IMR-90 (cell line): Measurements from ENCODE around the gene NPC1. TPM values are rescaled to one million over a fixed set of nuclear protein-coding genes. Genes with fewer than 3 reads are reported as not detected.

ENCODE experiments used
- ATAC-seq: fragments of 200-7000 bp; cut with Tn5 transposase; 2 replicates; pipeline ENCODE4 v1.9.1; 2020; ENCODE audit warnings: low read depth, mild to moderate bottlenecking, moderate library complexity
- BruUV-seq: library from RNA; stranded (reverse); fragments of 400-500 nt; replicated peaks from 2 replicates; lab custom pipeline; 2021; lab: Mats Ljungman, UMichigan
- CTCF ChIA-PET: fragments of 300-600 bp; formaldehyde crosslinking; extraction: SDS; loops from one replicate; lab custom pipeline; 2021; ENCODE audit warnings: antibody characterized with exemption; lab: Yijun Ruan, JAX
- POLR2A ChIA-PET: fragments of 300-600 bp; sonication (Branson Sonifier 250); formaldehyde crosslinking; loops from one replicate; lab custom pipeline; 2022; ENCODE audit warnings: antibody characterized with exemption; ENCODE audit not compliant: unreplicated experiment; lab: Charles Lee
- DNase-seq: peaks from one replicate; pipeline ENCODE4 v3.0.0; 2013
- H2AFZ ChIP-seq: replicated peaks from 2 replicates; pipeline ENCODE3; 2013; ENCODE audit warnings: low read length, mild to moderate bottlenecking; ENCODE audit not compliant: poor library complexity
- H2AK5ac ChIP-seq: 2 replicates; pipeline ENCODE4 v1.6.1; 2013; ENCODE audit warnings: low read depth, low read length, inconsistent platforms
- H2AK9ac ChIP-seq: replicated peaks from 2 replicates; pipeline ENCODE3; 2013; ENCODE audit warnings: mild to moderate bottlenecking, low read depth, low read length, moderate library complexity; ENCODE audit not compliant: poor library complexity
- H2BK120ac ChIP-seq: 2 replicates; pipeline ENCODE4 v1.6.1; 2013; ENCODE audit warnings: low read depth, low read length, inconsistent platforms
- H2BK15ac ChIP-seq: 3 replicates; pipeline ENCODE4 v1.6.1; 2013; ENCODE audit warnings: low read depth, low read length, inconsistent platforms
- H2BK20ac ChIP-seq: 2 replicates; pipeline ENCODE4 v1.6.1; 2013; ENCODE audit warnings: low read depth, mild to moderate bottlenecking, inconsistent platforms, low read length, moderate library complexity
- H2BK5ac ChIP-seq: 2 replicates; pipeline ENCODE4 v1.6.1; 2013; ENCODE audit warnings: mild to moderate bottlenecking, low read depth, low read length, inconsistent platforms; ENCODE audit not compliant: poor library complexity, severe bottlenecking
- H3K14ac ChIP-seq: replicated peaks from 2 replicates; pipeline ENCODE4 v1.6.1; 2013; ENCODE audit warnings: low read depth, low read length, inconsistent platforms
- H3K18ac ChIP-seq: 2 replicates; pipeline ENCODE4 v1.6.1; 2013; ENCODE audit warnings: low read depth, low read length, control low read depth
- H3K23ac ChIP-seq: 2 replicates; pipeline ENCODE4 v1.6.1; 2013; ENCODE audit warnings: low read depth, low read length, inconsistent platforms
- H3K27ac ChIP-seq: 2 replicates; pipeline ENCODE4 v1.5.1; 2013; ENCODE audit warnings: mild to moderate bottlenecking, control low read depth, low read length; ENCODE audit not compliant: insufficient read depth
- H3K27me3 ChIP-seq: 2 replicates; pipeline ENCODE4 v1.6.1; 2013; ENCODE audit warnings: low read length; ENCODE audit not compliant: control insufficient read depth, insufficient read depth
- H3K36me3 ChIP-seq: 2 replicates; pipeline ENCODE4 v1.6.1; 2013; ENCODE audit warnings: low read length, mixed read lengths; ENCODE audit not compliant: control insufficient read depth, insufficient read depth
- H3K4ac ChIP-seq: 2 replicates; pipeline ENCODE4 v1.6.1; 2013; ENCODE audit warnings: low read depth, low read length, inconsistent platforms
- H3K4me1 ChIP-seq: 2 replicates; pipeline ENCODE4 v1.6.1; 2013; ENCODE audit warnings: low read length, mixed read lengths; ENCODE audit not compliant: control insufficient read depth, insufficient read depth
- H3K4me2 ChIP-seq: 2 replicates; pipeline ENCODE4 v1.6.1; 2013; ENCODE audit warnings: low read depth, mild to moderate bottlenecking, control low read depth, low read length, moderate library complexity
- H3K4me3 ChIP-seq: 2 replicates; pipeline ENCODE4 v1.5.1; 2013; ENCODE audit warnings: low read depth, mild to moderate bottlenecking, control low read depth, low read length, moderate library complexity; ENCODE audit not compliant: insufficient read depth
- H3K56ac ChIP-seq: 2 replicates; pipeline ENCODE4 v1.6.1; 2013; ENCODE audit warnings: low read length, inconsistent platforms; ENCODE audit not compliant: insufficient read depth; ENCODE audit errors: extremely low read depth
- H3K79me1 ChIP-seq, 2 experiments: 2 replicates each; pipeline ENCODE4 v1.6.1; 2013; ENCODE audit warnings: low read length in 2 of 2, inconsistent platforms in 1 of 2, low read depth in 1 of 2
- H3K9ac ChIP-seq: 2 replicates; pipeline ENCODE4 v1.6.1; 2013; ENCODE audit warnings: low read depth, low read length, control low read depth
- H3K9me1 ChIP-seq: 2 replicates; pipeline ENCODE4 v1.6.1; 2013; ENCODE audit warnings: low read length, inconsistent platforms; ENCODE audit not compliant: insufficient read depth
- H3K9me3 ChIP-seq: 2 replicates; pipeline ENCODE4 v1.6.1; 2013; ENCODE audit warnings: low read length; ENCODE audit not compliant: control insufficient read depth, insufficient read depth
- H4K20me1 ChIP-seq: 2 replicates; pipeline ENCODE4 v1.6.1; 2013; ENCODE audit warnings: low read length, inconsistent platforms; ENCODE audit not compliant: insufficient read depth
- H4K5ac ChIP-seq: 2 replicates; pipeline ENCODE4 v1.6.1; 2013; ENCODE audit warnings: mild to moderate bottlenecking, low read depth, low read length, control low read depth
- H4K8ac ChIP-seq, 2 experiments: 2 replicates each; pipeline ENCODE4 v1.6.1; 2013; ENCODE audit warnings: low read depth in 2 of 2, low read length in 2 of 2, control low read depth in 1 of 2, inconsistent platforms in 1 of 2
- H4K91ac ChIP-seq: 2 replicates; pipeline ENCODE4 v1.6.1; 2013; ENCODE audit warnings: low read depth, low read length, inconsistent platforms; ENCODE audit not compliant: insufficient read depth
- BHLHE40 ChIP-seq: fragments of 150-350 bp; IDR thresholded peaks from 2 replicates; pipeline ENCODE4 v1.6.1; 2016; ENCODE audit warnings: mild to moderate bottlenecking, low read depth, low read length
- CEBPB ChIP-seq: IDR thresholded peaks from 2 replicates; pipeline ENCODE4 v1.6.1; 2012; ENCODE audit warnings: low read depth, low read length, improper control_type of control experiment
- CHD1 ChIP-seq: IDR thresholded peaks from 2 replicates; pipeline ENCODE4 v1.6.1; 2012; ENCODE audit warnings: low read depth, low read length, improper control_type of control experiment
- CTCF ChIP-seq: conservative IDR thresholded peaks from 2 replicates; pipeline ENCODE4 v1.5.1; 2012; ENCODE audit warnings: mild to moderate bottlenecking, low read depth, low read length, improper control_type of control experiment
- ELK1 ChIP-seq: fragments of 150-350 bp; IDR thresholded peaks from 2 replicates; pipeline ENCODE4 v1.6.1; 2016; ENCODE audit warnings: low read depth, mild to moderate bottlenecking, low read length, moderate library complexity, borderline replicate concordance
- FOS ChIP-seq: fragments of 150-350 bp; IDR thresholded peaks from 2 replicates; pipeline ENCODE4 v1.6.1; 2016; ENCODE audit warnings: low read depth, low read length
- MAFK ChIP-seq: IDR thresholded peaks from 2 replicates; pipeline ENCODE4 v1.6.1; 2012; ENCODE audit warnings: low read depth, low read length, improper control_type of control experiment
- MAZ ChIP-seq: IDR thresholded peaks from 2 replicates; pipeline ENCODE4 v1.6.1; 2012; ENCODE audit warnings: low read depth, mild to moderate bottlenecking, low read length, improper control_type of control experiment, moderate library complexity, borderline replicate concordance
- MXI1 ChIP-seq: IDR thresholded peaks from 2 replicates; pipeline ENCODE4 v1.6.1; 2012; ENCODE audit warnings: low read depth, mild to moderate bottlenecking, low read length, moderate library complexity, borderline replicate concordance
- NFE2L2 ChIP-seq: fragments of 150-350 bp; IDR thresholded peaks from 2 replicates; pipeline ENCODE4 v1.6.1; 2016; ENCODE audit warnings: low read depth, mild to moderate bottlenecking, low read length
- POLR2A ChIP-seq: IDR thresholded peaks from 2 replicates; pipeline ENCODE4 v1.6.1; 2012; ENCODE audit warnings: mild to moderate bottlenecking, low read depth, low read length
- RAD21 ChIP-seq: IDR thresholded peaks from 2 replicates; pipeline ENCODE4 v1.6.1; 2012; ENCODE audit warnings: low read length, improper control_type of control experiment
- RCOR1 ChIP-seq: IDR thresholded peaks from 2 replicates; pipeline ENCODE4 v1.6.1; 2012; ENCODE audit warnings: mild to moderate bottlenecking, low read length, improper control_type of control experiment; ENCODE audit not compliant: insufficient replicate concordance
- RFX5 ChIP-seq: IDR thresholded peaks from 2 replicates; pipeline ENCODE4 v1.8.0; 2012; ENCODE audit warnings: low read depth, mild to moderate bottlenecking, low read length, moderate library complexity
- SMC3 ChIP-seq: fragments of 150-350 bp; IDR thresholded peaks from 2 replicates; pipeline ENCODE4 v1.6.1; 2016; ENCODE audit warnings: low read depth, mild to moderate bottlenecking, antibody characterized with exemption, low read length, moderate library complexity
- USF2 ChIP-seq: fragments of 150-350 bp; IDR thresholded peaks from 2 replicates; pipeline ENCODE4 v1.6.1; 2017; ENCODE audit warnings: mild to moderate bottlenecking, antibody characterized with exemption, low read length, low read depth
- WGBS, 2 experiments: methylation state at CpG; one replicate each; pipeline versions ENCODE4 v1.1.5 to v1.1.7; 2013; ENCODE audit warnings: missing lambda C conversion rate in 2 of 2; ENCODE audit not compliant: insufficient read length in 1 of 2; ENCODE audit errors: extremely low coverage in 2 of 2; 5-methylcytosine and 5-hydroxymethylcytosine counted together
- dilution Hi-C: fragments of 300-500 bp; cut with HindIII; formaldehyde crosslinking; loops from one replicate; pipeline ENCODE4 v1.14.3; 2018; ENCODE audit warnings: low sequenced_read_pairs; ENCODE audit not compliant: unreplicated experiment
- in situ Hi-C: fragments of 300-500 bp; cut with MboI; formaldehyde crosslinking; loops from 3 replicates; pipeline ENCODE4 v1.14.3; 2019; ENCODE audit warnings: low sequenced_read_pairs, inconsistent platforms, mixed read lengths
- intact Hi-C: fragments of 100-400 bp; cut with micrococcal nuclease; formaldehyde crosslinking; loops from 2 replicates; pipeline ENCODE4 v1.10.0; 2022
- polyA plus RNA-seq, 3 experiments: library from polyadenylated mRNA; depleted of rRNA; stranded (reverse); fragments of >200 nt; gene quantifications; 2 replicates each; pipeline ENCODE4 v1.2.3, GENCODE V29; 2012; ENCODE audit warnings: low replicate concordance in 1 of 3
- total RNA-seq: library from RNA; depleted of rRNA; stranded (reverse); fragments of >200 nt; gene quantifications from 2 replicates; pipeline ENCODE4 v1.2.3, GENCODE V29; 2012

Gene NPC1
- total and polyA plus RNA-seq, 2 of the 4 experiments (the other 2 are of a cell fraction): 7.5 to 7.9 TPM

- ChIA-PET CTCF (interaction anchor here (0.6 kb wide), 1 partner anchor 306 kb away, joined by 4 read pairs; no protein-coding TSS in a partner anchor), POLR2A (no interaction called here)
- peaks cover 5% of the 10 kb centered on the region; the same call in 1 of the 2 replicates for H3K9me1 ChIP-seq
- H4K8ac ChIP-seq: no peak overlapping the region
- H4K20me1 ChIP-seq: peaks cover 4% of the 10 kb centered on the region; the same call in 1 of the 2 replicates
- H3K14ac ChIP-seq: no peak overlapping the region
- H3K9ac ChIP-seq: 0 out of 2 replicates have a peak overlapping the region, but pooled peaks have one; percentile 79
- no peak for TF ChIP-seq FOS
- TF ChIP-seq BHLHE40: no peak
- no peak for TF ChIP-seq MAFK
- no peak for TF ChIP-seq MAZ
- no peak for TF ChIP-seq RAD21
- no peak for TF ChIP-seq MXI1
- no peak for TF ChIP-seq CHD1
- no peak for TF ChIP-seq CTCF
- no peak for TF ChIP-seq CEBPB
- TF ChIP-seq POLR2A: no peak
- no peak for TF ChIP-seq USF2
- TF ChIP-seq NFE2L2: no peak
- TF ChIP-seq RFX5: no peak
- no peak for TF ChIP-seq ELK1
- no peak for TF ChIP-seq SMC3
- TF ChIP-seq RCOR1: no peak
- no peak overlapping the region for H3K4ac ChIP-seq
- no peak overlapping the region for H2AK9ac ChIP-seq
- H2BK120ac ChIP-seq: no peak overlapping the region
- H3K9me3 ChIP-seq: no peaks in the 10 kb centered on the region
- ATAC-seq (no peak), DNase-seq (no peak)
- BruUV-seq: TSS peak; percentile 52
- no peaks in the 10 kb centered on the region for H3K27me3 ChIP-seq
- H3K4me3 ChIP-seq: no peak overlapping the region
- H3K56ac ChIP-seq: no peak overlapping the region
- H3K23ac ChIP-seq: no peak overlapping the region
- no peak overlapping the region for H2BK15ac ChIP-seq
- H3K27ac ChIP-seq: no peak overlapping the region
- dilution Hi-C loops: no loop called here
- H2AK5ac ChIP-seq: no peak overlapping the region
- in situ Hi-C loops: no loop called here
- peaks cover 25 to 28% of the 10 kb centered on the region in 2 experiments for H3K79me1 ChIP-seq
- intact Hi-C loops: loop anchor here (5.0 kb wide), 1 partner anchor 83 kb away; the partner anchor contains the start of gene NPC1
- no peak overlapping the region for H4K5ac ChIP-seq
- no peak overlapping the region for H4K91ac ChIP-seq
- peaks cover 9% of the 10 kb centered on the region for H3K36me3 ChIP-seq
- no peak overlapping the region for H2BK5ac ChIP-seq
- peak overlapping the region; percentile 99 for H3K4me2 ChIP-seq
- H2BK20ac ChIP-seq: no peak overlapping the region
- H2AFZ ChIP-seq: no peak overlapping the region
- WGBS, 2 experiments: no CpG with 5 or more reads among the region's 3 CpGs
- no peak overlapping the region for H3K18ac ChIP-seq
- peaks cover 4% of the 10 kb centered on the region; the same call in 1 of the 2 replicates for H3K4me1 ChIP-seq
These were observed 81.6 kb downstream of the NPC1 start for GRCh38 chr18:23504720-23505119.
